A673 (cell line): ENCODE results near the gene RNF38.

Source experiments
- CTCF ChIP-seq: fragments of 300-800, 200-600 bp; sonication (generic); conservative IDR thresholded peaks from 2 replicates; pipeline ENCODE4 v1.5.1; 2017; ENCODE audit warnings: low read depth, mild to moderate bottlenecking, antibody characterized with exemption, low read length, moderate library complexity, mixed read lengths
- EZH2 ChIP-seq: fragments of 200-600 bp; sonication (generic); IDR thresholded peaks from 2 replicates; pipeline ENCODE4 v1.6.1; 2017; ENCODE audit warnings: borderline replicate concordance, low read depth, mild to moderate bottlenecking, mixed read lengths, antibody characterized with exemption, low read length; ENCODE audit not compliant: poor library complexity, severe bottlenecking

DNA sequence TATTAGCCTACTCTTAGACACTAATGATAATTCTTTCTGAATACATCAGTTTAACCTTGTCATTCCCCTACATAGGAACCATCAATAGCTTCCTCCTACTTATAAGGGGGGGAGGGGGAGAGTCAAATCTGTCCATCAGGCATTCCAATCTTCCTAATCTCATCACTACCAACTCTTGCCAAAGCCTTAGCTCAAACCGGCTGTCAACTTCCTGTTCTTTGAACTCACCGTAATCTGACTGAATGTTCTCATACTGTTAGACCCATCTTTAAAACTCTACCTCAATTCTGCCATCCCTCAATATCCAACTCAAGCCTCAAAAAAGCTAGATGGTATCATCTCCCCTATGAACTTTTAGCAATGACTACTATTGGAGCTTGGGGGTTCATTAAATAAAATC lies 41.9 kb upstream of the RNF38 start:
- TF ChIP-seq CTCF, result no peak
- TF ChIP-seq EZH2, result no peak
